GM18526 (cell line): ENCODE data around the gene SKAP1.

Source experiments
- POLR2A ChIP-seq: IDR thresholded peaks from 3 replicates; pipeline ENCODE4 v1.6.1; 2011; ENCODE audit not compliant: insufficient read length; ENCODE audit errors: extremely low read depth

The SKAP1 gene

GRCh38 chr17:48259694-48260291 is 170.2 kb downstream of the SKAP1 start:
- no peak for TF ChIP-seq POLR2A

GRCh38 chr17:48258331-48258730 is 171.7 kb downstream of the SKAP1 start:
- no peak for TF ChIP-seq POLR2A

- no peak for TF ChIP-seq POLR2A
Measured at GRCh38 chr17:48255759-48256158, 174.3 kb downstream of the SKAP1 start.

GRCh38 chr17:48254896-48255295 is 175.1 kb downstream of the SKAP1 start:
- no peak for TF ChIP-seq POLR2A

- TF ChIP-seq POLR2A, result no peak
Measured at GRCh38 chr17:48253975-48254374, 176.0 kb downstream of the SKAP1 start.

- no peak for TF ChIP-seq POLR2A
Measured at GRCh38 chr17:48251950-48252349, 178.1 kb downstream of the SKAP1 start.

GRCh38 chr17:48250949-48251348 is 179.1 kb downstream of the SKAP1 start:
- TF ChIP-seq POLR2A, result no peak

- TF ChIP-seq POLR2A, result no peak
Measured at GRCh38 chr17:48247603-48248002, 182.4 kb downstream of the SKAP1 start.

GRCh38 chr17:48247038-48247437 is 183.0 kb downstream of the SKAP1 start:
- TF ChIP-seq POLR2A, result no peak

GRCh38 chr17:48246612-48247011 is 183.4 kb downstream of the SKAP1 start:
- no peak for TF ChIP-seq POLR2A

GRCh38 chr17:48244814-48245213 is 185.2 kb downstream of the SKAP1 start:
- TF ChIP-seq POLR2A, result no peak

GRCh38 chr17:48244121-48244711 is 185.8 kb downstream of the SKAP1 start:
- TF ChIP-seq POLR2A, result no peak

GRCh38 chr17:48241770-48242497 is 188.1 kb downstream of the SKAP1 start:
- TF ChIP-seq POLR2A, result no peak

- no peak for TF ChIP-seq POLR2A
Measured at GRCh38 chr17:48241131-48241591, 188.9 kb downstream of the SKAP1 start.

GRCh38 chr17:48240562-48241130 is 189.4 kb downstream of the SKAP1 start:
- no peak for TF ChIP-seq POLR2A

GRCh38 chr17:48240122-48240521 is 189.9 kb downstream of the SKAP1 start:
- no peak for TF ChIP-seq POLR2A
